CD4-positive, alpha-beta T cell treated with Interferon gamma for 1 hour (primary cell): Measurements from ENCODE around the gene NASP.
A peak's percentile ranks its signal among the peaks of the same experiment; 100 is the strongest.

Experiments used
- DNase-seq: peaks from one replicate; pipeline ENCODE4 v3.0.0-alpha.2; 2020

NASP gene

DNA sequence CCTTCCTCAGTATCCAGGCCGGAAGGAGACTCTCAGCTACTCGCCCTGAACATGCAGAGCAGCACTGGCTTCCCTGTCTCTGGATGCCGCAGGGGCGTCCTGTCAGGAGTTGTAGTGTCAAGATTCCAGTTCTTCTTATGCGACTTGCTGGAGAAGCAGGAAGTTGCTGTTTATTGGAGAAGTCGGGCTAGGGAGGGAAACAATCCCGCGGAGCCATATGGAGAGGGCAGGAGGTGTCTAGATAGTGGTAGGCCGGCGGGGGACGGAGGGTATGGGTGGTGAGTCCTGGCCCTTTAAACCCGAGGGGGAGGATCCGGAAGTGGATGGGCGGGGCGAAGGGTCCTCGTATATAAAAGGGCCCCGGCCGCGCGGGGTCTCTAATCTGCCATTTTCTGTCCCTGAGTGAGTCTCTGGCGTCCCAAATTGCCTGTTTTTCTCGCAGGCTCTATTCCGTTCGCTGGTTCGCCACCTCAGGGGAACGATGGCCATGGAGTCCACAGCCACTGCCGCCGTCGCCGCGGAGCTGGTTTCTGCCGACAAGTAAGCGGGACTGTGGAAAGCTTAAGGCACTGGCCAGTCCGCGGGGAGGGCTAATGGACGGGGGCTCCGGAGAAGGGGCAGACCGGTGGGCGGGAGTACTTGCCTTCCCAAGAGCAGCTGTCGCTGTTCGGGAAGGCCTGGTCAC, at the start of gene NASP:
TSS of gene NASP (plus strand) at position 376 of the 685 bp plus-strand sequence. CDS start at position 482, 106 bp downstream.
- DNase-seq: peak; percentile 87

- DNase-seq: no peak
Measured at GRCh38 chr1:45535988-45536766, 47.7 kb upstream of the NASP start.

GRCh38 chr1:45536886-45537285, 47.0 kb upstream of the NASP start:
- DNase-seq: no peak

GRCh38 chr1:45541193-45541592, 42.6 kb upstream of the NASP start:
- DNase-seq: no peak

DNA sequence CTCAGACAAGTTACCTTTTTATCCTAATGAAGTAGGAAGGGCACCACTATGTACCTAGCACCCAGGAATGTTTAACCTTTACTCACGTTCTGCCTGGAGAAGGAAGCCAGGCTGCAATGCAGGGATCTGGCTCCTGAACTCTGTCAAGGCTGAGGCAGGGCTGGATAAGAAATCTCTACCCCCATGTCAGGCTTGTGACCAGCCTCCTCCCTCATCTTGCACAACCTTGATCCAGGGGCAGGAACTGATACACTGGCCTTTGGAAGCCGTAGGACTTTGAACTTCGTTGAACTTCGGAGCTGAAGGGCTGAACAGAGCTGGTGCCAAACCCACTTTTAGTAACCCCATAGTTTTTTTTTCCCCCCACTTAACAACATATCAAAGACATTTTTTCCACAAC, 41.2 kb upstream of the NASP start:
- no peak for DNase-seq

- DNase-seq: peak; percentile 81
Measured at GRCh38 chr1:45543581-45544417, 40.0 kb upstream of the NASP start.

DNA sequence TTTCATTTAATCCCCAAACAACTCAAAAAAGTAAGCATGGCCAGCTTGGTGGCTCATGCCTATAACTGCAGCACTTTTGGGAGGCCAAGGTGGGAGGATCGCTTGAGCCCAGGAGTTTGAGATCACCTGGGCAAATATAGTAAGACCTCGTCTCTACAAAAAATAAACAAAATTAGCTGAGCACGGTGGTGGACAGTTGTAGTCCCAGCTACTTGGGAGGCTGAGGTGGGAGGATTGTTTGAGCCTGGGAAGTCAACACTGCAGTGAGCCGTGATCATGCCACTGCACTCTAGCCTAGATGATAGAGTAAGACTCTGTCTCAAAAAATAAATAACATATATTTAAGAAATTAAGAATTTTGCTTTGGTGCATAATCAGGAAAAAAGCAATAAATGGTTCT, 39.3 kb upstream of the NASP start:
- no peak for DNase-seq

DNA sequence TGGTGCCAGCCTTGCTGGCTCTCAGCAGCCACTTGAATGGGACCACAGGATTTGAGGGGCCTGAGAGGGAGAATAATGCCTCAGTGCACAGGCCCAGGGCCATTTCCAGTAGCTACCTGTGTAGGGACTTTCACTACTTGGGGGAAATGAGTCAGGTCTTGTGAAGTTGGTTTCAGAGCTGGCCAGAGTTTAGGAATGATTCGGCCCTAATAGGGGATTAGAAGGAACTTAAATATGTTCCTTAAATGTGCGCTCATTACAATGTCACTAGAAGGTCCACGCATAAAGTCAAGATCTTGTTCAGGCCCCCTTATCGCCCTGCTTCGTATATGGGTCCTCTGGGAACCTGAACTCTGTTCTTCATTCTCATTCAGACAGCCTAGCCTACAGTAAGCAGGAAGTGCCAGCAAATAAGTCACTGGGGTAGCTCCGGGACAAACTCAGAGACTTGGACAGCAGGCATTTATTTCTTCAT, 38.8 kb upstream of the NASP start:
- DNase-seq: no peak

DNA sequence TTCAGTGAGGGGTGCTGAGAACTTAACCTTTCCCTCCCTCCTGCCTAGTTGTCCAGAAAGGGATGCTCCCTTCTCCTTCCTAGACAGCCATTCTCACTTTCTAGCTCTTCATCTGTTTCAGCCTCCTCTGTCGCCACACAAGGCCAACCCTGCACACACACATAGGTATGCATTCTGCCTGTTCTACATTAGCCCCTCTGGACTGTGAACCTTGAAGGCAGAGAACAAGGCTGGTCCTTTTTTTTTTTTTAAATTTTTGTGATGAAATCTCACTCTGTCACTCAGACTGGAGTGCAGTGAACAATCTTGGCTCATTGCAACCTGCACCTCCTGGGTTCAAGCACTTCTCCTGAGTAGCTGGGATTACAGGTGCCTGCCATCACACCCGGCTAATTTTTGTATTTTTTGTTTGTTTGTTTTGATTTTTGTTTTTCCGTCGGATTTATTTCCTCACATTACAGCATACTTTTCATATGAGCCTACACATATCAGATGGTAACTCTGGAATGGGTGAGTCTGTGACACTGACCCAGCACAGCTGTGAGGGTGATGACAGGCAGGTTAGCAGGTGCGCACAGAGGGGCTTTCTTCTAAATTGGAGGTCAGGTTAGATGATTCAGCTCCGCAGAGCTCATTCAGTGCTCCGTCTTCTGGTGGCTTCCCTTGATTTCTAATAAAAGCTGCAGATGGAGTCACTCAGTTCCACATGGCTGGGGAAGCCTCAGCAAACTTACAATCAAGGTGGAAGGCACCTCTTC, 38.1 kb upstream of the NASP start:
- DNase-seq: no peak

GRCh38 chr1:45550401-45551351, 33.2 kb upstream of the NASP start, which contains the start of gene AKR1A1:
Gene AKR1A1, plus strand, starts transcription at chr1:45550826. Its CDS starts 10,969 bp downstream, at chr1:45561795.
- DNase-seq: peak; percentile 84

GRCh38 chr1:45551684-45552083, 32.2 kb upstream of the NASP start:
- DNase-seq: no peak

GRCh38 chr1:45552331-45552730, 31.5 kb upstream of the NASP start:
- no peak for DNase-seq

- no peak for DNase-seq
Measured at GRCh38 chr1:45554198-45554597, 29.6 kb upstream of the NASP start.

- DNase-seq: no peak
Measured at GRCh38 chr1:45557422-45557944, 26.4 kb upstream of the NASP start.

GRCh38 chr1:45563843-45564242, 20.0 kb upstream of the NASP start:
- no peak for DNase-seq

DNA sequence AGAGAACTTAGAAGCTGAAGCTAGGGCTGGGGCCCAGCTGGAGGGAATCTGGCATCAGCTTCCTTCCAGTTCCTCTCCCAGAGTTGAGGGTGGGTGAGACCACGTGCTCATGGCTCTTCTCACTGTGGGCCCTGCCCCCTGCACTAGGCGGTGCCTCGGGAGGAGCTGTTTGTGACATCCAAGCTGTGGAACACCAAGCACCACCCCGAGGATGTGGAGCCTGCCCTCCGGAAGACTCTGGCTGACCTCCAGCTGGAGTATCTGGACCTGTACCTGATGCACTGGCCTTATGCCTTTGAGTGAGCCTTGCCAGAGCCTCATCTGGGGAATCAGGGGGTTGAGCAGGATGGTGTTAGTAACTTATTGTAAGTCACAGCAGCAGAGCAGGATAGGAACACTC, 17.1 kb upstream of the NASP start:
- DNase-seq: no peak

- no peak for DNase-seq
Measured at GRCh38 chr1:45567911-45568310, 15.9 kb upstream of the NASP start.

GRCh38 chr1:45568421-45568820, 15.4 kb upstream of the NASP start:
- DNase-seq: no peak

DNA sequence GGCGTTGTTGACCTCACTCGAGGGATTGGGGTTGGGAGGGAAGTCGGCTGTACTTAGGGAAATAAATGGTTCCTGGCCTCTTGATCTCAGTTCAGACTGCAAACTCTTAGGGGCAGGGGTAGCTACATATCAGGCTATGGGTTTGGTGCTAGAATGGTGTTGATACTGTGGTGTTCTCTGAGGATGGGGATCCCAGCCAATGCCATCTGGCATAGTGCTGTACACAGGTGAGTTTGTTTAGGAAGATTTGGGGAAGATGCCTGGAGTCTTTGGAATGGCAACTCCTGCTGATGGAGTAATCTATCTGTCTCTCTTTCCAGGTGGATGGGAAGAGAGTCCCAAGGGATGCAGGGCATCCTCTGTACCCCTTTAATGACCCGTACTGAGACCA, 14.3 kb upstream of the NASP start:
- no peak for DNase-seq

- peak; percentile 68 for DNase-seq
Measured at GRCh38 chr1:45569962-45570581, 13.8 kb upstream of the NASP start.

DNA sequence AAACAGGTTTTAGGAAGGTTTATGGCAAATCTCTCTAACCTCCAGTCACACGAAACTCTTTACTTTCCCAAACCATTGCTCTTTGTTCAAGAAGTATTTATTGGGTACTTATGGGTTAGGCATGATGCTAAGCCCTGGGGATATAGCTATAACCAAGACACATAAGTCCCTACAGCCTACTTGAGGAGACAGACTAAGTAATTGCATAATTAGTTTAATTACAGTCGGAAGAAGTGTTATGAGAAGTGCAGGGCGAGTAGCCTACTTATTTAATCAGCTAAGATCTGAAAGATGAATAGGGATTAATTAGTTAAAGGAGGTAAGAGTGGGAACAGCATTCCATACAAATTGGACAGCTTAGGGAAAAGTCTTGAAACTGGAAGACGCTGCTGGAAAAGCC, 13.2 kb upstream of the NASP start:
- no peak for DNase-seq
